Amniotic stem cell (primary cell): Measurements from ENCODE around the gene CROCC.
"Not testable (repeated sequence)": the region's sequence is repeated elsewhere in the genome, so short reads cannot be mapped to it uniquely, and the experiment has no call there.

Source experiments
- DNase-seq: peaks from one replicate; lab custom pipeline; 2025; lab: John Stamatoyannopoulos, UW

The CROCC gene

GRCh38 chr1:16938351-16939321 lies 16.9 kb downstream of the CROCC start:
- no peak for DNase-seq

GRCh38 chr1:16939386-16940180 lies 17.9 kb downstream of the CROCC start:
- DNase-seq: not testable (repeated sequence)

- no peak for DNase-seq
These were observed 22.3 kb downstream of the CROCC start for GRCh38 chr1:16944038-16944437.

- DNase-seq: not testable (repeated sequence)
These were observed 23.8 kb downstream of the CROCC start for GRCh38 chr1:16945512-16945911.

GRCh38 chr1:16946185-16946584 lies 24.5 kb downstream of the CROCC start:
- DNase-seq: not testable (repeated sequence)

GRCh38 chr1:16946646-16947045 lies 24.9 kb downstream of the CROCC start:
- no peak for DNase-seq

- not testable (repeated sequence) for DNase-seq
These were observed 26.7 kb downstream of the CROCC start for GRCh38 chr1:16948282-16948891.

GRCh38 chr1:16949026-16949425 lies 27.3 kb downstream of the CROCC start:
- not testable (repeated sequence) for DNase-seq

GRCh38 chr1:16952376-16952775 lies 30.6 kb downstream of the CROCC start:
- DNase-seq: not testable (repeated sequence)

GRCh38 chr1:16954579-16954978 lies 32.8 kb downstream of the CROCC start:
- DNase-seq: no peak

GRCh38 chr1:16955186-16955585 lies 33.5 kb downstream of the CROCC start:
- DNase-seq: no peak

GRCh38 chr1:16956775-16957174 lies 35.0 kb downstream of the CROCC start:
- no peak for DNase-seq

GRCh38 chr1:16957731-16958130 lies 36.0 kb downstream of the CROCC start:
- DNase-seq: no peak

GRCh38 chr1:16958475-16958874 lies 36.7 kb downstream of the CROCC start:
- DNase-seq: no peak

GRCh38 chr1:16960560-16961296 lies 39.0 kb downstream of the CROCC start:
- peak; percentile 56 for DNase-seq

GRCh38 chr1:16961297-16962133 lies 39.8 kb downstream of the CROCC start:
- no peak for DNase-seq

- not testable (repeated sequence) for DNase-seq
These were observed 42.4 kb downstream of the CROCC start for GRCh38 chr1:16964169-16964568.

GRCh38 chr1:16965486-16966067 lies 43.8 kb downstream of the CROCC start:
- no peak for DNase-seq

- DNase-seq: no peak
These were observed 44.6 kb downstream of the CROCC start for GRCh38 chr1:16966282-16966681.

GRCh38 chr1:16967095-16967575 lies 45.4 kb downstream of the CROCC start:
- DNase-seq: no peak
